ENCODE results near the gene ACR.

DNA sequence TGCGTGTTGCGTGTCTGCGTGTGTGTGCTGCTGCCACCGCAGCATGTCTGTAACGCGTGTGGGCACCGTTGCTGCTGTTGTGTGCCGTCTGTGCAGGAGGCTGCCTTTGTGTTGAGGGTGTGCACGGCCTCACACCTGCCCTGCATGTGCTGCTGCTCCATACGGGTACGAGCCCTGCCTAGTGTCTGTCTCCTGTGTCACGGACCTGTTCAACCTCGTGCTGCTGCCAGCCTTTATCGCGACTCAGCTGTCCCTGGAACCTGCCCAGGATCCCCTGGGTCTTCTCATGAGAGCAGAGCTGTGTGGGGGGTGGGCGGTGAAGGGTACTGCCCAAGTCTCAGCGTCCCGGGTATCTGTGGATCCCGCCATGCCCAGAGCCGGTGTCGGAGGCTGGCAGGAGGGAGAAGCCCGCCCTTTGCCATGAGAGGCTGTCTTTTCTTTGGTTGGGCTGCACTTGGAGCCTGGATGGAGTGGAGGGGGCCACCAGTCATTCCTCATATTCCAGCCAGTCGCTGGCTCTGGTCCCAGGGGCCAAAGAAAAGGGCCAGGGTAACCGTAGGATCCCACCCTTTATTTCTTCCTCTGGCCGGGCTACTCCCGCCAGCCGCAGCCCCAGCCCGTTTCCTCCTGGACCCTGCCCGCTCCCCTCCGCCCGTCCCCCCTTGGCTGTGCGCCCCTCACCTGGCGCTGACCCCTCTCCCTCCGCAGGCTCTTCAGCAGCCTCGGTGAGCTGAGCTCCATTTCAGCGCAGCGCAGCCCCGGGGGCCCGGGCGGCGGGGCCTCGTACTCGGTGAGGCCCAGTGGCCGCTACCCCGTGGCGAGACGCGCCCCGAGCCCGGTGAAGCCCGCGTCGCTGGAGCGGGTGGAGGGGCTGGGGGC, 7.8 kb upstream of the ACR start:
- TF ChIP-seq EP300 (IDR thresholded peaks at IDR 0.05; ENCODE audit: borderline replicate concordance in 1 of 2, low read depth in 2 of 2, low read length in 2 of 2) (no peak), FOSL1 (IDR thresholded peaks at IDR 0.05; ENCODE audit: insufficient read depth, low read depth, low read length) (no peak), JUND (IDR thresholded peaks at IDR 0.05; ENCODE audit: low read length) (no peak), YY1 (IDR thresholded peaks at IDR 0.05; ENCODE audit: low read depth, low read length) (no peak), TAF1 (IDR thresholded peaks at IDR 0.05; ENCODE audit: low read depth, low read length) (no peak), TCF12 (IDR thresholded peaks at IDR 0.05; ENCODE audit: low read depth, low read length) (no peak), RFX5 (IDR thresholded peaks at IDR 0.05; ENCODE audit: borderline replicate concordance, low read depth, low read length) (no peak), POLR2A (IDR thresholded peaks at IDR 0.05; ENCODE audit: control extremely low read depth in 1 of 2, low read depth in 2 of 2, low read length in 2 of 2) (no peak)
- TF ChIP-seq, protein P1, sequence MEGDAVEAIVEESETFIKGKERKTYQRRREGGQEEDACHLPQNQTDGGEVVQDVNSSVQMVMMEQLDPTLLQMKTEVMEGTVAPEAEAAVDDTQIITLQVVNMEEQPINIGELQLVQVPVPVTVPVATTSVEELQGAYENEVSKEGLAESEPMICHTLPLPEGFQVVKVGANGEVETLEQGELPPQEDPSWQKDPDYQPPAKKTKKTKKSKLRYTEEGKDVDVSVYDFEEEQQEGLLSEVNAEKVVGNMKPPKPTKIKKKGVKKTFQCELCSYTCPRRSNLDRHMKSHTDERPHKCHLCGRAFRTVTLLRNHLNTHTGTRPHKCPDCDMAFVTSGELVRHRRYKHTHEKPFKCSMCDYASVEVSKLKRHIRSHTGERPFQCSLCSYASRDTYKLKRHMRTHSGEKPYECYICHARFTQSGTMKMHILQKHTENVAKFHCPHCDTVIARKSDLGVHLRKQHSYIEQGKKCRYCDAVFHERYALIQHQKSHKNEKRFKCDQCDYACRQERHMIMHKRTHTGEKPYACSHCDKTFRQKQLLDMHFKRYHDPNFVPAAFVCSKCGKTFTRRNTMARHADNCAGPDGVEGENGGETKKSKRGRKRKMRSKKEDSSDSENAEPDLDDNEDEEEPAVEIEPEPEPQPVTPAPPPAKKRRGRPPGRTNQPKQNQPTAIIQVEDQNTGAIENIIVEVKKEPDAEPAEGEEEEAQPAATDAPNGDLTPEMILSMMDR (IDR thresholded peaks at IDR 0.05; ENCODE audit: control extremely low read depth in 1 of 3, insufficient read depth in 1 of 3, low read depth in 1 of 3, low read length in 3 of 3): no peak

All from H1 (cell line).